Activated B cell treated with CpG ODN at 0.5 μM for 24 hours (primary cell): ENCODE data around the gene PRKCQ. TPM values are rescaled to one million over a fixed set of nuclear protein-coding genes. Genes with fewer than 3 reads are reported as not detected.

ENCODE experiments used
- ATAC-seq: fragments of 200-7000 bp; cut with Tn5 transposase; one replicate; pipeline ENCODE4 v1.10.0; 2021; ENCODE audit warnings: low read depth, mild to moderate bottlenecking, moderate library complexity
- CTCF ChIA-PET: fragments of 350-600 bp; sonication (Branson Sonifier 250); formaldehyde crosslinking; loops from one replicate; lab custom pipeline; 2021; ENCODE audit warnings: antibody characterized with exemption; lab: Charles Lee
- POLR2A ChIA-PET: fragments of 350-600 bp; sonication (Branson Sonifier 250); formaldehyde crosslinking; loops from one replicate; lab custom pipeline; 2021; ENCODE audit warnings: antibody characterized with exemption; lab: Charles Lee
- DNase-seq: peaks from one replicate; pipeline ENCODE4 v3.0.0; 2022
- H3K27ac Mint-ChIP-seq: one replicate; pipeline ENCODE4 v1.8.0; 2020; ENCODE audit warnings: mixed read lengths
- H3K27me3 Mint-ChIP-seq: one replicate; pipeline ENCODE4 v1.8.0; 2021; ENCODE audit warnings: mixed read lengths
- H3K36me3 Mint-ChIP-seq: one replicate; pipeline ENCODE4 v1.8.0; 2021; ENCODE audit warnings: low read depth, mixed read lengths
- H3K4me1 Mint-ChIP-seq: one replicate; pipeline ENCODE4 v1.8.0; 2021; ENCODE audit warnings: mixed read lengths
- H3K4me3 Mint-ChIP-seq: one replicate; pipeline ENCODE4 v1.8.0; 2020; ENCODE audit warnings: mild to moderate bottlenecking, mixed read lengths
- H3K9me3 Mint-ChIP-seq: one replicate; pipeline ENCODE4 v1.8.0; 2020; ENCODE audit warnings: mixed read lengths
- CTCF ChIP-seq: fragments of 200-600 bp; IDR thresholded peaks from one replicate; pipeline ENCODE4 v1.8.0; 2022; ENCODE audit warnings: antibody characterized with exemption, mild to moderate bottlenecking
- intact Hi-C: fragments of 100-400 bp; cut with micrococcal nuclease; formaldehyde crosslinking; loops from one replicate; pipeline ENCODE4 v1.15.1; 2024
- total RNA-seq: library from RNA; stranded (reverse); gene quantifications from 2 replicates; pipeline ENCODE4 v1.2.3, GENCODE V29; 2022

PRKCQ gene
- total RNA-seq, 1 donor from 2014 or later: 0.11 TPM

- DNase-seq: no peak
- ATAC-seq: no peak
- CTCF ChIA-PET: no interaction called here
- Mint-ChIP-seq H3K4me1 (peaks cover 5% of the 10 kb centered on the region), H3K4me3 (peak overlapping the region; percentile 65), H3K27me3 (peaks cover 40% of the 10 kb centered on the region), H3K9me3 (no peaks in the 10 kb centered on the region), H3K27ac (no peak overlapping the region), H3K36me3 (no peaks in the 10 kb centered on the region)
- POLR2A ChIA-PET: no interaction called here
- intact Hi-C loops: no loop called here
- TF ChIP-seq CTCF: no peak
Observed at GRCh38 chr10:6579183-6579903, 733 bp downstream of the PRKCQ start.

GRCh38 chr10:6578795-6579182 lies 1.3 kb downstream of the PRKCQ start:
- Mint-ChIP-seq H3K27me3 (peaks cover 41% of the 10 kb centered on the region), H3K27ac (no peak overlapping the region), H3K4me3 (no peak overlapping the region), H3K36me3 (no peaks in the 10 kb centered on the region), H3K9me3 (no peaks in the 10 kb centered on the region), H3K4me1 (peaks cover 5% of the 10 kb centered on the region)
- DNase-seq: no peak
- ChIA-PET CTCF (no interaction called here), POLR2A (no interaction called here)
- ATAC-seq: no peak
- TF ChIP-seq CTCF: no peak
- intact Hi-C loops: no loop called here

GRCh38 chr10:6578251-6578771 lies 1.8 kb downstream of the PRKCQ start:
- TF ChIP-seq CTCF: no peak
- intact Hi-C loops: no loop called here
- ChIA-PET POLR2A (no interaction called here), CTCF (no interaction called here)
- DNase-seq (no peak), ATAC-seq (no peak)
- Mint-ChIP-seq H3K4me1 (peaks cover 5% of the 10 kb centered on the region), H3K9me3 (no peaks in the 10 kb centered on the region), H3K27ac (no peak overlapping the region), H3K4me3 (no peak overlapping the region), H3K36me3 (no peaks in the 10 kb centered on the region), H3K27me3 (peaks cover 41% of the 10 kb centered on the region)

GRCh38 chr10:6576326-6576725 lies 3.8 kb downstream of the PRKCQ start:
- no peak for TF ChIP-seq CTCF
- H3K4me1 Mint-ChIP-seq: peaks cover 5% of the 10 kb centered on the region
- intact Hi-C loops: no loop called here
- H3K27ac Mint-ChIP-seq: no peak overlapping the region
- H3K9me3 Mint-ChIP-seq: no peaks in the 10 kb centered on the region
- no peak overlapping the region for H3K4me3 Mint-ChIP-seq
- DNase-seq (no peak), ATAC-seq (no peak)
- POLR2A ChIA-PET: no interaction called here
- H3K36me3 Mint-ChIP-seq: no peaks in the 10 kb centered on the region
- H3K27me3 Mint-ChIP-seq: peaks cover 36% of the 10 kb centered on the region
- CTCF ChIA-PET: no interaction called here

GRCh38 chr10:6574664-6575176 lies 5.4 kb downstream of the PRKCQ start:
- H3K36me3 Mint-ChIP-seq: no peaks in the 10 kb centered on the region
- H3K27me3 Mint-ChIP-seq: peaks cover 32% of the 10 kb centered on the region
- DNase-seq: no peak
- no peaks in the 10 kb centered on the region for H3K9me3 Mint-ChIP-seq
- ChIA-PET CTCF (no interaction called here), POLR2A (no interaction called here)
- intact Hi-C loops: no loop called here
- TF ChIP-seq CTCF: no peak
- no peak overlapping the region for H3K27ac Mint-ChIP-seq
- no peak overlapping the region for H3K4me3 Mint-ChIP-seq
- no peak for ATAC-seq
- no peaks in the 10 kb centered on the region for H3K4me1 Mint-ChIP-seq
